Mucosa of rectum (tissue), 2 donors: ENCODE measurements around the gene KRT39.
"Not testable (repeated sequence)": the region's sequence is repeated elsewhere in the genome, so short reads cannot be mapped to it uniquely, and the experiment has no call there.

Experiments
- H3K27ac ChIP-seq, 2 donors: one replicate each; pipeline ENCODE4 v1.7.0; 2013; ENCODE audit warnings: inconsistent platforms in 2 of 2, low read depth in 2 of 2, low read length in 2 of 2
- H3K27me3 ChIP-seq, 2 donors: one replicate each; pipeline ENCODE4 v1.7.0; 2013; ENCODE audit warnings: low read length in 2 of 2; ENCODE audit not compliant: control insufficient read depth in 2 of 2, insufficient read depth in 2 of 2
- H3K36me3 ChIP-seq, 2 donors: one replicate each; pipeline ENCODE4 v1.7.0; 2013; ENCODE audit warnings: low read length in 2 of 2; ENCODE audit not compliant: control insufficient read depth in 2 of 2, insufficient read depth in 2 of 2
- H3K4me1 ChIP-seq, 2 donors: one replicate each; pipeline ENCODE4 v1.7.0; 2013; ENCODE audit warnings: low read length in 2 of 2, mild to moderate bottlenecking in 1 of 2; ENCODE audit not compliant: control insufficient read depth in 2 of 2, insufficient read depth in 2 of 2
- H3K4me3 ChIP-seq, 2 donors: one replicate each; pipeline ENCODE4 v1.7.0; 2013; ENCODE audit warnings: low read length in 2 of 2
- H3K9ac ChIP-seq, 2 donors: one replicate each; pipeline ENCODE4 v1.7.0; 2013; ENCODE audit warnings: low read length in 2 of 2, low read depth in 1 of 2, mild to moderate bottlenecking in 1 of 2
- H3K9me3 ChIP-seq, 2 donors: one replicate each; pipeline ENCODE4 v1.7.0; 2013; ENCODE audit warnings: low read length in 2 of 2; ENCODE audit not compliant: control insufficient read depth in 2 of 2
- donor health status: healthy.
- donor health status: Normal muscosa, but diverticular disease.

KRT39 gene

GRCh38 chr17:40932608-40933007 is 34.1 kb downstream of the KRT39 start:
- Histone ChIP-seq H3K4me3 (no peak overlapping the region), H3K9ac (no peak overlapping the region), H3K4me1 (peaks cover 0 to 6% of the 10 kb centered on the region in 2 donors), H3K27me3 (no peaks in the 10 kb centered on the region), H3K9me3 (no peaks in the 10 kb centered on the region), H3K27ac (no peak overlapping the region), H3K36me3 (no peaks in the 10 kb centered on the region)

GRCh38 chr17:40931311-40931710 is 35.4 kb downstream of the KRT39 start:
- no peaks in the 10 kb centered on the region for H3K27me3 ChIP-seq
- H3K36me3 ChIP-seq: no peaks in the 10 kb centered on the region
- no peaks in the 10 kb centered on the region for H3K9me3 ChIP-seq
- H3K9ac ChIP-seq: no peak overlapping the region
- peaks cover 0 to 1% of the 10 kb centered on the region in 2 donors for H3K4me1 ChIP-seq
- H3K27ac ChIP-seq: no peak overlapping the region
- H3K4me3 ChIP-seq: no peak overlapping the region

- no peak overlapping the region for H3K9ac ChIP-seq
- H3K27ac ChIP-seq: no peak overlapping the region
- no peaks in the 10 kb centered on the region for H3K4me1 ChIP-seq
- H3K9me3 ChIP-seq: no peaks in the 10 kb centered on the region
- H3K36me3 ChIP-seq: no peaks in the 10 kb centered on the region
- H3K27me3 ChIP-seq: no peaks in the 10 kb centered on the region
- H3K4me3 ChIP-seq: no peak overlapping the region
Measured at GRCh38 chr17:40926341-40926740, 40.4 kb downstream of the KRT39 start.

GRCh38 chr17:40922239-40922638 is 44.5 kb downstream of the KRT39 start:
- no peak overlapping the region for H3K4me3 ChIP-seq
- H3K4me1 ChIP-seq: no peaks in the 10 kb centered on the region
- H3K36me3 ChIP-seq: no peaks in the 10 kb centered on the region
- no peaks in the 10 kb centered on the region for H3K9me3 ChIP-seq
- H3K9ac ChIP-seq: no peak overlapping the region
- no peaks in the 10 kb centered on the region for H3K27me3 ChIP-seq
- no peak overlapping the region for H3K27ac ChIP-seq

DNA sequence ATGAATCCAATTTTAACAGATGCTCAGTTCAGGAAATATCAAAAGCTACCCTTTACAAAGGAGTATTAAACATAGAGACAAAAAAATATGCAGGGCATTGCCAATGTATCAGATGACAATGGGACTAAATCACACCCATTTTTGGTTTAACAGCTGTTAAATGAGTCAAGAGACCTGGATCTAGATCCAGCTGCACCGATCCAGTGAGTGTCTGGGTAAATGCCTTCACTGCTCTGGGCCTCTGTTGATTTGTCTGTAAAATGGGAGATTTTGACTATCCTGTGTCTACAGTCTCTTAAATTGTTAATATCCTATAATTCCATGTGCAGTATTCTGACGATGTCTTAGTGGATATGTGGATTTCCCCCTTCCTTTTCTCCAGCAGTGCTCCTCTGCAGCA is 45.7 kb downstream of the KRT39 start:
- no peaks in the 10 kb centered on the region for H3K4me1 ChIP-seq
- H3K9ac ChIP-seq: no peak overlapping the region
- H3K4me3 ChIP-seq: no peak overlapping the region
- no peak overlapping the region for H3K27ac ChIP-seq
- no peaks in the 10 kb centered on the region for H3K9me3 ChIP-seq
- H3K27me3 ChIP-seq: no peaks in the 10 kb centered on the region
- H3K36me3 ChIP-seq: no peaks in the 10 kb centered on the region

DNA sequence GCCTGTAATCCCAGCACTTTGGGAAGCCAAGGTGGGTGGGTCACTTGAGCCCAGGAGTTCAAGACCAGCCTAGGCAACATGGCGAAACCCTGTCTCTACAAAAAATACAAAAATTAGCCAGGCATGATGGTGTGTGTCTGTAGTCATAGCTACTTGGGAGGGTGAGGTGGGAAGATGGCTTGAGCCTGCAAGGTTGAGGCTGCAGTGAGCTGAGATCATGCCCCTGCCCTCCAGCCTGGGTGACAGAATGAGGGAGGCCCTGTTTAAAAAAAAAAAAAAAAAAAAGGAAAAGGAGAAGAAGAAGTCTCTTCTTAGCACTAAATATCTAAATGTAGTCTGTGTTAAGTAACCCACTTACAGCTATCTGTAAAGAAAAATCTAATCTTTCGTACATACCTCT is 49.6 kb downstream of the KRT39 start:
- not testable (repeated sequence) for H3K27me3 ChIP-seq, H3K36me3 ChIP-seq, H3K9ac ChIP-seq, H3K4me1 ChIP-seq, H3K4me3 ChIP-seq, H3K27ac ChIP-seq, H3K9me3 ChIP-seq

- H3K9me3 ChIP-seq: no peaks in the 10 kb centered on the region
- H3K4me1 ChIP-seq: no peaks in the 10 kb centered on the region
- H3K9ac ChIP-seq: no peak overlapping the region
- no peaks in the 10 kb centered on the region for H3K27me3 ChIP-seq
- H3K27ac ChIP-seq: no peak overlapping the region
- H3K36me3 ChIP-seq: no peaks in the 10 kb centered on the region
- no peak overlapping the region for H3K4me3 ChIP-seq
Measured at GRCh38 chr17:40916366-40916765, 50.4 kb downstream of the KRT39 start.

DNA sequence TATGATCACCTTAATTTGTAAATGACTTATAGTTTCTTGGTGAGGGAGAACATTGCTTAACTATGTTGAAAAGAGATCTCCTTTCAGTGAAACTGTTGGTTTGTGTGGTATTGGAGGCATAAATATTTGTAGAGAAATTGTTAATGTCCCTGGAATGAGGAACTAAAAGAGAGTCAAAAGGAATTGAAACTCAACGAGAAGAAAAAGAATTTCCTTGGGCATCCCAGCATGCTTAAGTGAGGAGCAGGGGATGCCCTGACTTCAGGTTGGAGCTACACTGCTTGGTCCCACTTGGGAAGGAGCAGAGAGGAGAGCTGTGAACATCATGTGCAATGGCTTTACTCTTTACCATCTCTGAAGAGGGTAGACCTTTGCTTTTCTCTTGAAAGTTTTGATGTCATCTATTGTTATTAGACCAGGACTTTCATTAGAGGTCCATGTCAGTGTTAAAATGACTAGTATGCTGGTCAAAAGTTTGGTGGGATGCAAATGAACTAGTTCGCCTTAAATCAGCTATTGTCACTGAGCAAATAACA is 51.0 kb downstream of the KRT39 start:
- H3K9me3 ChIP-seq: no peaks in the 10 kb centered on the region
- no peak overlapping the region for H3K9ac ChIP-seq
- H3K36me3 ChIP-seq: no peaks in the 10 kb centered on the region
- H3K27me3 ChIP-seq: no peaks in the 10 kb centered on the region
- H3K4me1 ChIP-seq: no peaks in the 10 kb centered on the region
- H3K4me3 ChIP-seq: no peak overlapping the region
- no peak overlapping the region for H3K27ac ChIP-seq

- H3K4me1 ChIP-seq: no peaks in the 10 kb centered on the region
- no peaks in the 10 kb centered on the region for H3K9me3 ChIP-seq
- H3K9ac ChIP-seq: no peak overlapping the region
- no peaks in the 10 kb centered on the region for H3K36me3 ChIP-seq
- no peaks in the 10 kb centered on the region for H3K27me3 ChIP-seq
- H3K4me3 ChIP-seq: no peak overlapping the region
- no peak overlapping the region for H3K27ac ChIP-seq
Measured at GRCh38 chr17:40915199-40915661, 51.5 kb downstream of the KRT39 start.

DNA sequence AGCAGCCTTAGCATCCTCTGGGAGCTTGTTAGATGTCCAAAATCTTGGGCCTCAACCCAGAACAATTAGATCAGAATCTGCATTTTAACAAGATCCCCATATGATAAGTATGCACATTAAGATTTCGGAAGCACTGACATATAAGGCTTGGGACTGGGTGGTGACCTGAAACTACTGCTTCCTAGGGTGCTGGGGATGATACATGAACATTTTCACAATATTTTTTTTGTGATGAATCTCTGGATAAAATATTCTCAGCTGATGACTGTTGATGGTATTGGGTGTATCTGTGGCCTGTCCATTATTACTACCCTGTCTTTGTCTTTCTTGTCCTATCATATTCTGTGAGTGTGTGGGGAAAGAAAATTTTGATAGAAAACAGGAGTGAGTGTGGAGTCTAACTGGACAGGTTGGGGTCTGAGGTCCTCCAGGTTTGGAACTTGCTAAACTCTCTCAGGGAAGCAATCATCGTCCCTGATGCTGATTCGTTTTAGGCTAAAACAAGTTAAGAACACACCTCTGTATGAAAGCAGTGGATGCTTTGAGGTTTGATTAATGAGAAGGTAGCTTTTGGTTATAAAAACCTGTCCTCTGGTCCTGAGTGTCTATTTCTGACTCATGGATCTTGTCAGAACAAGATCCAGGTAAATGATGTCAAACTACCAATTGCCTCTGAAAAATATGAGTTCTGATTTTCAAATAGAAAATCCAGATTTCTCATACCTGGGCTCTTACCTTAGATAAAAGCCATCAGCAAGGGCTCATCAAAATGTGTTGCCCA is 52.5 kb downstream of the KRT39 start:
- H3K4me3 ChIP-seq: no peak overlapping the region
- no peaks in the 10 kb centered on the region for H3K27me3 ChIP-seq
- no peaks in the 10 kb centered on the region for H3K9me3 ChIP-seq
- no peak overlapping the region for H3K9ac ChIP-seq
- no peak overlapping the region for H3K27ac ChIP-seq
- peaks cover 0 to 5% of the 10 kb centered on the region in 2 donors for H3K4me1 ChIP-seq
- H3K36me3 ChIP-seq: no peaks in the 10 kb centered on the region
